Fibroblast of skin of abdomen (primary cell): ENCODE data around the gene KRTAP29-1.

ENCODE experiments used
- DNase-seq: peaks from one replicate; pipeline ENCODE4 v3.0.0-alpha.2; 2013

Gene KRTAP29-1

DNA sequence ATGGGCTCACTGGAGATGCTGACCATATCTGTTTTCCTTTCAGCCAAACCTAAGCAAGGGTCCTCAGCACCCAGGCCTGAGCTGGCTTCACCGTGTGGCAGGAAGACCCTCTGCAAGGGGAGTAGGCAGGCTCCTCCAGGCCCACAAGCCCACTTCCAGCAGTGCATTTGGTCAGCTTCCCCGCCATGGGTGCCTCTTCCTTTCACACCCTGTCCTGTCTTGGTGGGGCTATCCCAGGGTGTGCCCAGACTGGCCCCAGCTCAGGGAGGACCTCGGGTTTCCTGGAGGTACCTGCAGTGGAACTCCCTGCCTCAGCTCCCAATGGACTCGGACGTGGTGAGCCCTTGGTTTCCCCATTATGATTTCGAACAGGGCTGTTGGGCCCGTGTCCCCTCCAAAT, 25.6 kb upstream of the KRTAP29-1 start:
- no peak for DNase-seq

GRCh38 chr17:41327411-41328120, 24.9 kb upstream of the KRTAP29-1 start:
- DNase-seq: no peak

GRCh38 chr17:41326173-41327145, 23.8 kb upstream of the KRTAP29-1 start:
- no peak for DNase-seq

- no peak for DNase-seq
Measured at GRCh38 chr17:41325611-41326010, 23.0 kb upstream of the KRTAP29-1 start.

DNA sequence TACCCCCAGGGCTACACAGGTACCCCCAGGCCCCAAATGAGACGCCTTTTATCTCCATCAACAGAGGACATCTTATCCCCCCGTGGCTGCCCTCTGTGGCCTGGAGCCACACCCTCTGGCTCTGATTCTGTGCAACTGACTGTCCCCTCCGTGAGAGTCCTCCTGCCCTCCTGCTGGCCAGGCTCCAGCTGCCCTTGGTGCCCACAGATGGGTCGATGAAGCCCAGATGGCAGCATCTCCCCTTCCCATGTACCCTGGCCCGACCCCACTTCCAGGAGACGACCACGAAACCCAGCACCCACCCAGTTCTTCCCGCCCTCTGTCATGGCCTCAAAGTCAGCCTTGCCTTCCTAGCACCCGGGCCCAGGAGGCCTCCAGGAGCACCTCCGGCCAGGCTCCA, 22.5 kb upstream of the KRTAP29-1 start:
- no peak for DNase-seq

- DNase-seq: peak; percentile 9
Measured at GRCh38 chr17:41324180-41325075, 21.8 kb upstream of the KRTAP29-1 start.

GRCh38 chr17:41322903-41323895, 20.5 kb upstream of the KRTAP29-1 start:
- no peak for DNase-seq

DNA sequence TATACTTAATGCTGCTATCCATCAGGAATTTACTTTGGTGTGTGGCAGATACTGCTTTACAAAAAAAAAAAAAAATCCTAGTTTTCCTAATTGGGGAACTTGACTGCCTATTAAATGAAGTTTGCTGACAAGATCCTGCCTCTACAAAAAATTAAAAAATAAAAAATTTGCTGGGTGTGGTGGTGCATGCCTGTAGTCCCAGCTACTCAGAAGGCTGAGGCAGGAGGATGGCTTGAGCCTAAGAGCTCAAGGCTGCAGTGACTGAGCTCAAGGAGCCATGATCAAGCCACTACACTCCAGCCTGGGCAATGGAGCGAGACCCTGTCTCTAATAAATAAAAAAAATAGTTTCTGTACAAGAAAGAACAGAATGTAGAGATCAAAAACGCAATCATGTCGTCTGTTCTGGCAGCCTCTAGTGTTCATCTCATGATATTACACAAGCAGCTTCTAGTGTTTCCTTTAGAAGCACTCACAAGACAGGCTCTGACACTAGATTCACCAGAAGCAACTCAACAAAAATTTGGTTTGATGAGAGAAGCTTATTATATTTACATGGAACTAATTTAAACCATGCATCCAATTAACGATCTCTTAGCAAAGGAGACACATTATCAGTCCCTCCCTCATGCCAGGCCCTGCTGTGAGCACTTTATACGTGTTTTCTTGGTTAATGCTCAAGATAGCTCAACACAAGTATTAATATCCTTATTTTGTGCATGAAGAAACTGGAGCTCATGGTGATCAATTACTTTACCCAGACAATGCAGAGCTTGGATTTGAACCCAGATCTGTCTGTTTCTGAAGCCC, 19.6 kb upstream of the KRTAP29-1 start:
- DNase-seq: peak; percentile 73

GRCh38 chr17:41318231-41318630, 15.6 kb upstream of the KRTAP29-1 start:
- no peak for DNase-seq

DNA sequence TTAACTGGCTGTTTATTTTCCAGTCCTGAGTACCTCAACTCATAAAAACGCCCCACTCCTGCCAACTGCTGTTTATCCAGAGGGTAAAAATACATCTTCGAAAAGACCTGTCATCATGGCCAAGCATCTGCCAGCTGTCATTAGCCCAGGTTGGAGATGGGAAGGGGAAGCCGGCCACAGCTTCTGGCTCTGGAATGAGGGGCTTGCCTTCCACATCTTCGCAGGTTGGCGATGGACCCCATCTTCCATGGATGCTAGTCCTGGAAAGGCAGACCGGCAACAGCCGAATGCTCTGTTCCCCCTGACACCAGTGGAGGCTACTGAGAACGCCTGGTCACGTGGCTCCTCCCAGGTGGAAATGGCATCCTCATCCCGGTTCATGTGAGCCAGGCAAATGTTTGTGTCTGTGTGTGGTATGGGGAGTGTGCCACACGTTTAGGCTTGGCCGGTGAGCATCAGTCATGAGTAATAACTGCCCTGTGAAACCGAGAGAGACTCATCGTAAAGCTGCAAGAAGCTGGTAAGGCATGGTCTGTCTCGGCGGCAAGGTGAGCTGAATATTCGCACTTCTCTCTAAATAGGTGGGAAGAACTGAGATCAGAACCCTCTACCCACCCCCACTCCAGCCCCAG, 13.3 kb upstream of the KRTAP29-1 start:
- no peak for DNase-seq

DNA sequence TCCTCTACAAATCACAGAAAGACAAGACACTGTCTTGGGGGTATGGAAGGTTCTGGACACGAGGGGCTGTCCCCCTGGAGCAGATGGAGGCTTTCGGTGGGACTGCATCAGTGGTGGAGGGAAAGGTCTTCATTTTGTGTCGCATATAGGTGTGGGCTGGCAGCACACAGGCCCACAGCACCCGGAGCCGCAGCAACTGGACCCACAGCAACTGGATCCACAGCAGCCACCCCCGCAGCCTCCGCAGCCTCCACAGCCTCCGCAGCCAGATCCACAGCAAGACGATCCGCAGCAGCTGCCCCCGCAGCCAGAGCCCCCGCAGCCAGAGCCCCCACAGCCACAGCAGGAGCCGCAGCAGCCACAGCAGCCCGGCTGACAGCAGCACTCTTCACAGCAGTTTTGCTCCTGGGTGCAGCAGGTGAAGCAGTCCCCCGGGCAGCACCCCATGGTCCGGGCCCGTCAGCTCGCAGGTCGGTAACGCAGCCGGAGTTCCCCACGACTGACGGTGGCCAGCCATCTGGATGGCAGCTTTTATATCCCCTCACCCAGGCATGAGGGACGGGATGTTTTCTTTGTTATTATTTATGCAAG, 12.6 kb upstream of the KRTAP29-1 start, which contains the start of gene KRTAP17-1:
TSS of gene KRTAP17-1 (minus strand) at position 507 of the 591 bp plus-strand sequence. CDS start at position 447, 60 bp downstream.
- DNase-seq: no peak

DNA sequence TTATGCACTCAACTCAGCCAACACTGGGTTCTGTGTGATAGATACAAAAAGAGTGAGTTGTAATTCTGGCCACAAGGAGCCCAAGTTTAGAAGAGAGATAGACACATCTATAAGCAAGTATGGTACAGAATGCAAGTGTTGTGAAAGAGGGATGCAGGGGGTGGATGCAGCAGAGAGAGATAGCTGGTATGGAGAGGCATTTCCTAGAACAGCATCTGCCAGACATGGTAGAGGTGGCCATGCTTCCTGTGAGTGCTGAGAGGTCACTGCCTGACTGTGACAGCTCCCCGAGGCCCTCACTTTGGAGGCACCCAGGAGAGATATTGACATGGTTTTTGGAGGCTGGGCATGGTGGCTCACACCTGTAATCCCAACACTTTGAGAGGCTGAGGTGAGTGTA, 8.5 kb upstream of the KRTAP29-1 start:
- DNase-seq: no peak

GRCh38 chr17:41308918-41309359, 6.3 kb upstream of the KRTAP29-1 start, which contains the start of gene KRTAP16-1:
Gene KRTAP16-1, minus strand, starts transcription at chr17:41309309. Its CDS starts 56 bp downstream, at chr17:41309253.
- no peak for DNase-seq

DNA sequence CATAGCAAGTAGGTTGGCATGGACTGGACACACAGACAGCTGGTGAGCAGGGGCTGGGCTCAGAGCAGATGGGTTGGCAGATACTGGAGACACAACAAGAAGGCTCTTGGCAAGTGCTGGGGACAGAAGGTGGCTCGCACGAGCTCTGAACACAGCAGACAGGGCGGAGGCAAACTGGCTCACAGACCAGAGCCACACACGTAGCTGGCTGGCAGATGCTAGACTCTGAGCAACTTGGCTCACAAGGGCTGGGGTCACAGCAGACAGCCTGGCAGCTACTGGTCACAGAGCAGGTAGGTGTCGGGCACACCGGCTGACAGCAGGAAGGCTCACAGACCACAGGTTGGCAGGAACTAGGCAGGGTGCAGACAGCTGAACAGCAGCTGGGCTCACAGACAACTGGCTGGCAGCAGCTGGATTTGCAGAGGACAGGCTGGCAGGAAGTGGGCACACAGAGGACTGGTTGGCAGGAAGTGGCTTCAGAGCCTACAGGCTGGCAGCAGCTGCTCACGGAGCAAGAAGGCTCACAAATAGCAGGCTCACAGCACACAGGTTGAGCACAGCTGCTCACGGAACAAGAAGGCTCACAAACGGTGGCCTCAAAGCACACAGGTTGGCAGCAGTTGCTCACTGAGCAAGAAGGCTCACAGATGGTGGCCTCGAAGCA, 5.7 kb upstream of the KRTAP29-1 start:
- no peak for DNase-seq

DNA sequence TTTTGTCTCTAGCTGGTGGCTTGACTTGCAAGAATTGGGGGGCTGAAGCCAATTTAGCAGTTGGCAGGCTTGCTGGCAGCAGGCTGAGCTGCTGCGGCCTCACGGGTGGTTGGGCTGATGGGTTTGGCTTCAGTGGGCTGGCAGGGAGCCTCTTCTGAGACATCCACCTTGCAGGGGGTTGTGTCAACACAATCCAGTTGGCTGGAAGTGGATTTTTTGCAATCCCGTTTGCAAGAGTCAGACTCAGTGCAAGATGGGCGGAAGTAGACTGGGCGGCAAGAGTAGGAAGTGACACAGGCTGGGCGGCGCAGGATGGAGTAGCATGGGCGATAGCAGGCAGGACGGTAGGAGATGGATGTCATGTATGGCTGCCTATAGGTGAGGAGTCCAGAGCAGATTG, 5.0 kb upstream of the KRTAP29-1 start:
- peak; percentile 27 for DNase-seq

GRCh38 chr17:41304091-41304490, 1.4 kb upstream of the KRTAP29-1 start:
- DNase-seq: no peak

DNA sequence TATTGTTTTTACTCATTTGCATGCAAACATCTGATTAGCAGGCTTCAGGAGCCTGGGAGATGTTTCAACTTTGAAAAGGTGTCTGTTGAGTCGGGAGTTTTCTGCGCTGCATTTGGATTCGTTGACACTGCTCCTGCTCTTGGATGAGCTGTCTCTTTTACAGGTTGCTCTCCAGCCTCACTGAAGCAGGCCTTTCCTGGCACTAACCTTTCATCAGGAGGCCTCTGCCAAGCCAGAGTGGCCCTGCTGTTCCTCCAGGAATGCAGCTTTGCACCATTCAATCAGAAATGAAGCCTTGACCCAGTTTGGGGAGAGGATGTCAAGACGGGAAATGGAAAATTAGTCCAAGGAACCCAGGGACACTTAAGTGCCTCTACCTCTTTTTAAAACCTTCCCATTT, 330 bp upstream of the KRTAP29-1 start:
- DNase-seq: no peak

DNA sequence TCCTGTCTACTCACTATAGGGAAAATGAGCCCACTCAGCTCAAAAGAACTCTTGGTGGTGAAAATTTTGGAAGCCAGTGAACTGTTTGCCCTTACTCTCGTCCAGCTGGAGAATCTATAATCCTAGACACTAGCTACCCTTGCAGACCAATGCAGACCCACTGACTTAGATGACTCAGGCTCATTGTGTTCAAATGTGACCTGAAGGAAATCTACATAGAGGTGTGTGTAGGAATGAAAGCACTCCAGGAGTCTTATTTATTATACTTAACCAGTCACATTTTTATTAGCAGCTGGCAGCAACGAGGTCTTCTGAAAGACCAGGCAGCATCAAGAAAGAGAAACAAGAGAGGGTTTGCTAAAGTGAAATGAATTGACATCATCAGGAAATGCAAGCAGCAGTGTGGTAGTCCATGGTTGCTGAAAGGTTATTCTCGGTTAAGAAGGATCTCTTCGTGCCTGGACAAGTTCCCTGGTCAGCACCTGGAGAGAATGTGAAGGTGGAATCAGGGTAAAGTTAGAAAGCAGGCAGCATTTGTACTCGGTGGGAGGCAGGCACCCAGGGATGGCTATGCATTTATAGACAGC, 1.4 kb downstream of the KRTAP29-1 start:
- DNase-seq: no peak
